ENCODE results near the gene ATE1. TPM values are rescaled to one million over a fixed set of nuclear protein-coding genes. Genes with fewer than 3 reads are reported as not detected.

The ATE1 gene
- total RNA-seq, 1 experiment from 2014 or later = 40.4 TPM

GRCh38 chr10:121914661-121915060 lies 13.2 kb downstream of the ATE1 start:
- no peak for TF ChIP-seq CTCF (IDR thresholded peaks at IDR 0.05; ENCODE audit: unreplicated experiment)
- POLR2A ChIA-PET = no interaction called here
- Mint-ChIP-seq H3K27ac (ENCODE audit: low read depth, unreplicated experiment) (no peak overlapping the region), H3K9me3 (ENCODE audit: unreplicated experiment) (no peaks in the 10 kb centered on the region), H3K4me1 (ENCODE audit: insufficient read depth, unreplicated experiment) (no peaks in the 10 kb centered on the region), H3K27me3 (ENCODE audit: insufficient read depth, unreplicated experiment) (no peaks in the 10 kb centered on the region), H3K36me3 (ENCODE audit: insufficient read depth, unreplicated experiment) (peaks cover 55% of the 10 kb centered on the region), H3K4me3 (ENCODE audit: unreplicated experiment) (no peak overlapping the region)
- CTCF ChIA-PET = interaction anchor here (0.6 kb wide), 2 partner anchors 35 to 155 kb away, joined by 3 read pairs; no protein-coding TSS in a partner anchor
- no TSS peak for BruUV-seq (replicated peaks)
- intact Hi-C loops (cut with micrococcal nuclease) = no loop called here
- DNase-seq (ENCODE audit: unreplicated experiment) = no peak

GRCh38 chr10:121911421-121911697 lies 16.5 kb downstream of the ATE1 start:
- Mint-ChIP-seq H3K4me1 (ENCODE audit: insufficient read depth, unreplicated experiment) (no peaks in the 10 kb centered on the region), H3K27ac (ENCODE audit: low read depth, unreplicated experiment) (no peak overlapping the region), H3K27me3 (ENCODE audit: insufficient read depth, unreplicated experiment) (no peaks in the 10 kb centered on the region), H3K9me3 (ENCODE audit: unreplicated experiment) (no peaks in the 10 kb centered on the region), H3K4me3 (ENCODE audit: unreplicated experiment) (no peak overlapping the region), H3K36me3 (ENCODE audit: insufficient read depth, unreplicated experiment) (peaks cover 64% of the 10 kb centered on the region)
- CTCF ChIA-PET = interaction anchor here (1.6 kb wide), 1 partner anchor 11 kb away, joined by 9 read pairs; no protein-coding TSS in a partner anchor
- no peak for DNase-seq (ENCODE audit: unreplicated experiment)
- no TSS peak for BruUV-seq (replicated peaks)
- POLR2A ChIA-PET = interaction anchor here (0.7 to 2.3 kb wide), 3 partner anchors 9 to 16 kb away, joined by 3 to 10 read pairs (median 3); partner anchors contain the start of gene ATE1
- intact Hi-C loops (cut with micrococcal nuclease) = no loop called here
- TF ChIP-seq CTCF (IDR thresholded peaks at IDR 0.05; ENCODE audit: unreplicated experiment) = no peak

- intact Hi-C loops (cut with micrococcal nuclease) = no loop called here
- TF ChIP-seq CTCF (IDR thresholded peaks at IDR 0.05; ENCODE audit: unreplicated experiment) = no peak
- CTCF ChIA-PET = interaction anchor here (1.6 kb wide), 1 partner anchor 11 kb away, joined by 9 read pairs; no protein-coding TSS in a partner anchor
- peak; percentile 17 for DNase-seq (ENCODE audit: unreplicated experiment)
- Mint-ChIP-seq H3K27ac (ENCODE audit: low read depth, unreplicated experiment) (no peak overlapping the region), H3K4me1 (ENCODE audit: insufficient read depth, unreplicated experiment) (no peaks in the 10 kb centered on the region), H3K27me3 (ENCODE audit: insufficient read depth, unreplicated experiment) (no peaks in the 10 kb centered on the region), H3K36me3 (ENCODE audit: insufficient read depth, unreplicated experiment) (peaks cover 58% of the 10 kb centered on the region), H3K4me3 (ENCODE audit: unreplicated experiment) (no peak overlapping the region), H3K9me3 (ENCODE audit: unreplicated experiment) (no peaks in the 10 kb centered on the region)
- BruUV-seq (replicated peaks) = no TSS peak
- POLR2A ChIA-PET = interaction anchor here (0.7 to 2.3 kb wide), 3 partner anchors 8 to 17 kb away, joined by 3 to 10 read pairs (median 3); partner anchors contain the start of gene ATE1
Observed at GRCh38 chr10:121910673-121911420, 17.0 kb downstream of the ATE1 start.

- intact Hi-C loops (cut with micrococcal nuclease) = no loop called here
- BruUV-seq (replicated peaks) = no TSS peak
- Mint-ChIP-seq H3K4me1 (ENCODE audit: insufficient read depth, unreplicated experiment) (no peaks in the 10 kb centered on the region), H3K27me3 (ENCODE audit: insufficient read depth, unreplicated experiment) (no peaks in the 10 kb centered on the region), H3K27ac (ENCODE audit: low read depth, unreplicated experiment) (no peak overlapping the region), H3K9me3 (ENCODE audit: unreplicated experiment) (no peaks in the 10 kb centered on the region), H3K4me3 (ENCODE audit: unreplicated experiment) (no peak overlapping the region), H3K36me3 (ENCODE audit: insufficient read depth, unreplicated experiment) (peaks cover 41% of the 10 kb centered on the region)
- POLR2A ChIA-PET = no interaction called here
- CTCF ChIA-PET = no interaction called here
- DNase-seq (ENCODE audit: unreplicated experiment) = no peak
- TF ChIP-seq CTCF (IDR thresholded peaks at IDR 0.05; ENCODE audit: unreplicated experiment) = no peak
Observed at GRCh38 chr10:121904888-121905287, 22.9 kb downstream of the ATE1 start.
